NCI-H345 treated with DMSO at 0.1 percent for 48 hours (cell line): ENCODE data around the gene TNIP3.

Source experiments
- DNase-seq: peaks from one replicate; lab custom pipeline; 2025; ENCODE audit not compliant: unreplicated experiment; lab: John Stamatoyannopoulos, UW

The TNIP3 gene

DNA sequence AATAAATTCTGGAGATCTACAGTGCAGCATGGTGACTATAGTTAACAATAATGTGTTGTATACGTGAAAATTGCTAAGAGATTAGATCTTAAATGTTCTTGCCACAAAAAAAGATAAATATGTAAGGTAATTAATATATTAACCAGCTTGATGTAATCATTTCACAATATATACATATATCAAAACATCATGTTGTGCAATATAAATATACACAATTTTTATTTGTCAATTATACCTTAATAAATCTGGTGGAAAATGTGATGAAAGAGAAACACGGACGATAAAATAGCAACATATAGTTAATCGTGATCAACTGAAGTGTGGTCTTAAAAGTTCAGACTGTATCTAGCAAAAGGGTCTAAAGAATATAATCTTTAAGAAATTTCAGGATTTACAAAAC lies 75.3 kb downstream of the TNIP3 start:
- no peak for DNase-seq
